Mesenchymal stem cell (in vitro differentiated cells and primary cell): ENCODE results near the gene GDI2.
"Not testable (repeated sequence)": the region's sequence is repeated elsewhere in the genome, so short reads cannot be mapped to it uniquely, and the experiment has no call there.

Source experiments
- DNase-seq: peaks from one replicate; pipeline ENCODE4 v3.0.0-alpha.2; 2013
- H2AFZ ChIP-seq: one replicate; pipeline ENCODE4 v1.6.1; 2013; ENCODE audit warnings: low read depth, mild to moderate bottlenecking, control low read depth, inconsistent platforms, low read length, moderate library complexity
- H2AK5ac ChIP-seq: 2 replicates; pipeline ENCODE4 v1.6.1; 2013; ENCODE audit warnings: low read length, moderate library complexity, mild to moderate bottlenecking, inconsistent platforms; ENCODE audit not compliant: severe bottlenecking
- H2BK120ac ChIP-seq: one replicate; pipeline ENCODE4 v1.6.1; 2013; ENCODE audit warnings: low read depth, mild to moderate bottlenecking, inconsistent platforms, low read length, moderate library complexity
- H2BK12ac ChIP-seq, 2 experiments: one replicate each; pipeline ENCODE4 v1.6.1; 2013; ENCODE audit warnings: inconsistent platforms in 2 of 2, low read length in 2 of 2, mild to moderate bottlenecking in 2 of 2, moderate library complexity in 2 of 2, control low read depth in 1 of 2
- H2BK15ac ChIP-seq: one replicate; pipeline ENCODE4 v1.6.1; 2013; ENCODE audit warnings: mild to moderate bottlenecking, low read depth, inconsistent platforms; ENCODE audit not compliant: poor library complexity, severe bottlenecking
- H2BK5ac ChIP-seq: 2 replicates; pipeline ENCODE4 v1.6.1; 2013; ENCODE audit warnings: low read depth, mild to moderate bottlenecking, low read length, control low read depth, inconsistent platforms; ENCODE audit not compliant: poor library complexity, severe bottlenecking
- H3K14ac ChIP-seq, 2 experiments: one replicate each; pipeline ENCODE4 v1.6.1; 2013; ENCODE audit warnings: inconsistent platforms in 2 of 2, low read length in 2 of 2, control low read depth in 1 of 2, mild to moderate bottlenecking in 1 of 2, moderate library complexity in 1 of 2
- H3K18ac ChIP-seq, 2 experiments: one replicate each; pipeline ENCODE4 v1.6.1; 2013; ENCODE audit warnings: inconsistent platforms in 2 of 2, low read length in 2 of 2, control low read depth in 1 of 2, low read depth in 1 of 2, mild to moderate bottlenecking in 1 of 2
- H3K23ac ChIP-seq, 2 experiments: one replicate each; pipeline ENCODE4 v1.6.1; 2013; ENCODE audit warnings: inconsistent platforms in 2 of 2, low read length in 2 of 2, mild to moderate bottlenecking in 2 of 2, moderate library complexity in 2 of 2, control low read depth in 1 of 2
- H3K27ac ChIP-seq: 2 replicates; pipeline ENCODE4 v1.5.1; 2013; ENCODE audit warnings: mild to moderate bottlenecking, moderate library complexity, low read length, control low read depth, inconsistent platforms; ENCODE audit not compliant: poor library complexity, severe bottlenecking
- H3K27me3 ChIP-seq, 2 experiments: 2 replicates each; pipeline versions ENCODE4 v1.6.1 to v1.7.0; 2013; ENCODE audit warnings: low read length in 2 of 2, mild to moderate bottlenecking in 2 of 2, moderate library complexity in 2 of 2, control low read depth in 1 of 2, inconsistent platforms in 1 of 2; ENCODE audit not compliant: control insufficient read depth in 1 of 2, insufficient read depth in 1 of 2
- H3K36me3 ChIP-seq, 2 experiments: 2 replicates each; pipeline versions ENCODE4 v1.6.1 to v1.7.0; 2013; ENCODE audit warnings: low read length in 2 of 2, control low read depth in 1 of 2, inconsistent platforms in 1 of 2, low read depth in 1 of 2, mild to moderate bottlenecking in 1 of 2; ENCODE audit not compliant: insufficient read depth in 2 of 2, control insufficient read depth in 1 of 2
- H3K4ac ChIP-seq, 2 experiments: one replicate each; pipeline ENCODE4 v1.6.1; 2013; ENCODE audit warnings: inconsistent platforms in 2 of 2, low read length in 2 of 2, mild to moderate bottlenecking in 2 of 2, moderate library complexity in 2 of 2, control low read depth in 1 of 2, low read depth in 1 of 2
- H3K4me1 ChIP-seq: 2 replicates; pipeline ENCODE4 v1.6.1; 2013; ENCODE audit warnings: low read depth, low read length, control low read depth; ENCODE audit not compliant: control insufficient read depth, insufficient read depth
- H3K4me2 ChIP-seq: 2 replicates; pipeline ENCODE4 v1.6.1; 2013; ENCODE audit warnings: low read length, mild to moderate bottlenecking, inconsistent platforms; ENCODE audit not compliant: poor library complexity, severe bottlenecking
- H3K4me3 ChIP-seq, 2 experiments: 2 replicates each; pipeline versions ENCODE4 v1.5.1 to v1.7.0; 2013; ENCODE audit warnings: low read length in 2 of 2, mild to moderate bottlenecking in 2 of 2, control low read depth in 1 of 2, low read depth in 1 of 2; ENCODE audit not compliant: insufficient read depth in 1 of 2
- H3K79me1 ChIP-seq: replicated peaks from 2 replicates; pipeline ENCODE4 v1.6.1; 2013; ENCODE audit warnings: mild to moderate bottlenecking, control low read depth, low read length, inconsistent platforms; ENCODE audit not compliant: poor library complexity, severe bottlenecking
- H3K9ac ChIP-seq: 2 replicates; pipeline ENCODE4 v1.7.0; 2013; ENCODE audit warnings: mild to moderate bottlenecking, low read length, moderate library complexity
- H3K9me3 ChIP-seq: 2 replicates; pipeline ENCODE4 v1.7.0; 2013; ENCODE audit warnings: mild to moderate bottlenecking, low read length; ENCODE audit not compliant: control insufficient read depth
- H4K8ac ChIP-seq: one replicate; pipeline ENCODE4 v1.6.1; 2013; ENCODE audit warnings: inconsistent platforms, mild to moderate bottlenecking, low read length, moderate library complexity
- H4K91ac ChIP-seq: one replicate; pipeline ENCODE4 v1.6.1; 2013; ENCODE audit warnings: mild to moderate bottlenecking, low read length, inconsistent platforms
- WGBS: methylation state at CpG from one replicate; pipeline ENCODE4 v1.1.7; 2013; ENCODE audit warnings: mixed read lengths; 5-methylcytosine and 5-hydroxymethylcytosine counted together

Gene GDI2

DNA sequence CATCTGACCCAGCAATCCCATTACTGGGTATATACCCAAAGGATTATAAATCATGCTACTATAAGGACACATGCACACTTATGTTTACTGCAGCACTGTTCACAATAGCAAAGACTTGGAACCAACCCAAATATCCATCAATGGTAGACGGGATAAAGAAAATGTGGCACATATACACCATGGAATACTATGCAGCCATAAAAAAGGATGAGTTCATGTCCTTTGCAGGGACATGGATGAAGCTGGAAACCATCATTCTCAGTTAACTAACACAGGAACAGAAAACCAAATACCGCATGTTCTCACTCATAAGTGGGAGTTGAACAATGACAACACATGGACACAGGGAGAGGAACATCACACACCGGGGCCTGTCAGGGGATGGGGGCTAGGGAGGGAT lies 35.5 kb downstream of the GDI2 start:
- H2AFZ ChIP-seq, H3K14ac ChIP-seq, H3K23ac ChIP-seq, H3K18ac ChIP-seq, H3K9me3 ChIP-seq, H2BK5ac ChIP-seq, H3K4me1 ChIP-seq, H3K4ac ChIP-seq, H3K27me3 ChIP-seq, H2AK5ac ChIP-seq, H3K79me1 ChIP-seq, H3K4me2 ChIP-seq, H3K27ac ChIP-seq, H3K9ac ChIP-seq, H4K91ac ChIP-seq, H2BK12ac ChIP-seq, H2BK15ac ChIP-seq, DNase-seq, H2BK120ac ChIP-seq, H4K8ac ChIP-seq, H3K4me3 ChIP-seq: not testable (repeated sequence)
- WGBS: 93% methylated on average over 3 of the region's 3 CpGs
- H3K36me3 ChIP-seq: peaks cover 32 to 59% of the 10 kb centered on the region in 2 experiments

GRCh38 chr10:5776881-5777197 lies 36.4 kb downstream of the GDI2 start:
- no peak overlapping the region for H4K8ac ChIP-seq

GRCh38 chr10:5776136-5776880 lies 36.9 kb downstream of the GDI2 start:
- Histone ChIP-seq H3K14ac (no peak overlapping the region), H2AFZ (no peak overlapping the region)

More at GRCh38 chr10:5776881-5777197, 36.4 kb downstream of the GDI2 start:
- no peaks in the 10 kb centered on the region for H3K9me3 ChIP-seq
- H2BK5ac ChIP-seq: no peak overlapping the region
- peak overlapping the region; percentile 68 for H3K9ac ChIP-seq
- no peak overlapping the region for H3K14ac ChIP-seq
- peaks cover 35 to 59% of the 10 kb centered on the region in 2 experiments for H3K36me3 ChIP-seq
- H3K27me3 ChIP-seq: no peaks in the 10 kb centered on the region
- H3K79me1 ChIP-seq: peaks cover 2% of the 10 kb centered on the region
- DNase-seq: peak; percentile 21
- H3K4me3 ChIP-seq: peak overlapping the region in 1 of 2 experiments; percentile 38
- 94% methylated on average over 3 of the region's 3 CpGs for WGBS
- no peak overlapping the region for H3K27ac ChIP-seq
- H2AFZ ChIP-seq: no peak overlapping the region
- H2AK5ac ChIP-seq: no peak overlapping the region
- H3K18ac ChIP-seq: no peak overlapping the region
- no peak overlapping the region for H2BK12ac ChIP-seq
- H3K4me2 ChIP-seq: no peak overlapping the region
- no peak overlapping the region for H2BK120ac ChIP-seq
- H3K4me1 ChIP-seq: peaks cover 7% of the 10 kb centered on the region
- H4K91ac ChIP-seq: no peak overlapping the region
- no peak overlapping the region for H3K23ac ChIP-seq
- H2BK15ac ChIP-seq: no peak overlapping the region
- H3K4ac ChIP-seq: no peak overlapping the region

DNA sequence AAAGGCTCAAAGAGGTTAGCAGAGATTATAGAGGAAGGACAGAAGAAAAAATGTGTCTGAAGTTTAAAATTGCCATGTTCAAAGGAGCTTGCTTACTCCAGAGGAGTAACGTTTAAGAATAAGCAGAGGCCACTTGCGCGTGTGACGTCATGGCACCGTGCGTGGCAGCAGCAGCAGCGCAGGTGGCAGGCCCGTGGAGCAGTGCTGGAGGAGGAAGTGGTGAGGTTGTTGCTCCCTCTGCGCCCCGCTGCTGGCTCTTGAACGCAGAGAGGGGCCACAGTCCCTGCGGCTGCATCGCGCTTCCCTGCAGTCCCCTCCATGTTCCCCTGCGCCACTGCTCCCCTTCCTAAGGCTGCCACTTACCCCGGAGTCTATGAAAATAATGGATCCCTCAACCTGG lies 37.5 kb downstream of the GDI2 start:
- Histone ChIP-seq H4K8ac (peak overlapping the region; percentile 60), H2AK5ac (no peak overlapping the region), H3K18ac (no peak overlapping the region), H3K4me2 (no peak overlapping the region), H3K36me3 (peaks cover 33 to 62% of the 10 kb centered on the region in 2 experiments), H2BK15ac (no peak overlapping the region), H3K4ac (no peak overlapping the region), H3K4me1 (peaks cover 7% of the 10 kb centered on the region), H3K79me1 (peaks cover 2% of the 10 kb centered on the region), H3K27ac (no peak overlapping the region), H3K9me3 (no peaks in the 10 kb centered on the region), H3K27me3 (no peaks in the 10 kb centered on the region), H3K23ac (no peak overlapping the region), H3K9ac (no peak overlapping the region), H3K4me3 (no peak overlapping the region), H2BK5ac (no peak overlapping the region), H2AFZ (no peak overlapping the region), H4K91ac (peak overlapping the region; percentile 66), H2BK12ac (no peak overlapping the region), H2BK120ac (no peak overlapping the region), H3K14ac (no peak overlapping the region)
- 97% methylated on average over 16 of the region's 16 CpGs for WGBS
- DNase-seq: no peak

More at GRCh38 chr10:5776136-5776880, 36.9 kb downstream of the GDI2 start:
- Histone ChIP-seq H2BK12ac (no peak overlapping the region), H3K23ac (no peak overlapping the region), H3K9me3 (no peaks in the 10 kb centered on the region), H2AK5ac (no peak overlapping the region), H3K4me1 (peaks cover 7% of the 10 kb centered on the region), H3K18ac (no peak overlapping the region), H4K8ac (peak overlapping the region; percentile 48), H3K36me3 (peaks cover 35 to 61% of the 10 kb centered on the region in 2 experiments), H3K79me1 (peaks cover 2% of the 10 kb centered on the region), H2BK15ac (no peak overlapping the region), H4K91ac (no peak overlapping the region), H3K9ac (peak overlapping the region; percentile 68), H3K4me3 (peak overlapping the region in 1 of 2 experiments; percentile 38), H2BK120ac (no peak overlapping the region), H2BK5ac (no peak overlapping the region), H3K4ac (no peak overlapping the region), H3K27me3 (no peaks in the 10 kb centered on the region), H3K27ac (no peak overlapping the region), H3K4me2 (no peak overlapping the region)
- 83% methylated on average over 7 of the region's 7 CpGs for WGBS
- DNase-seq: peak; percentile 5
